Subcutaneous abdominal adipose tissue (tissue), 5 donors: ENCODE measurements around the gene FER.
"Not testable (repeated sequence)": the region's sequence is repeated elsewhere in the genome, so short reads cannot be mapped to it uniquely, and the experiment has no call there.

Experiments
- H3K27ac ChIP-seq: one replicate; pipeline ENCODE4 v1.7.0; 2013; ENCODE audit warnings: low read depth, mild to moderate bottlenecking, inconsistent platforms, low read length, moderate library complexity
- H3K27me3 ChIP-seq, 5 donors: one replicate each; pipeline ENCODE4 v1.7.0; 2013; ENCODE audit warnings: low read length in 5 of 5, inconsistent platforms in 1 of 5; ENCODE audit not compliant: control insufficient read depth in 5 of 5, insufficient read depth in 4 of 5
- H3K36me3 ChIP-seq, 5 donors: one replicate each; pipeline ENCODE4 v1.7.0; 2013; ENCODE audit warnings: low read length in 5 of 5; ENCODE audit not compliant: control insufficient read depth in 5 of 5, insufficient read depth in 5 of 5
- H3K4me1 ChIP-seq, 5 donors: one replicate each; pipeline ENCODE4 v1.7.0; 2013; ENCODE audit warnings: low read length in 5 of 5, mild to moderate bottlenecking in 3 of 5, moderate library complexity in 1 of 5; ENCODE audit not compliant: control insufficient read depth in 5 of 5, insufficient read depth in 5 of 5
- H3K4me3 ChIP-seq, 5 donors: one replicate each; pipeline ENCODE4 v1.7.0; 2013; ENCODE audit warnings: low read length in 5 of 5, low read depth in 1 of 5
- H3K9ac ChIP-seq, 5 donors: one replicate each; pipeline ENCODE4 v1.7.0; 2013; ENCODE audit warnings: low read length in 5 of 5, mild to moderate bottlenecking in 4 of 5, moderate library complexity in 3 of 5
- H3K9me3 ChIP-seq, 5 donors: one replicate each; pipeline ENCODE4 v1.7.0; 2013; ENCODE audit warnings: low read length in 5 of 5; ENCODE audit not compliant: control insufficient read depth in 5 of 5
- donor health status: healthy.
- donor health status: healthy.
- donor health status: healthy.
- donor health status: healthy.
- donor health status: healthy.

The FER gene

GRCh38 chr5:108747774-108748400 lies at the start of gene FER:
FER (plus strand) TSS chr5:108747897; CDS start chr5:108798183, 50,286 bp downstream.
- Histone ChIP-seq H3K27me3 (no peaks in the 10 kb centered on the region), H3K4me3 (peak within 1 kb of the TSS; percentile 84 to 97 (median 90)), H3K36me3 (no peaks in the 10 kb centered on the region), H3K27ac (peak within 1 kb of the TSS; percentile 100), H3K9me3 (no peaks in the 10 kb centered on the region), H3K4me1 (peaks cover 5 to 27% (median 21%) of the 10 kb centered on the region in 5 donors), H3K9ac (peak within 1 kb of the TSS; percentile 97 to 100 (median 100))

- not testable (repeated sequence) for H3K27ac ChIP-seq, H3K27me3 ChIP-seq, H3K9me3 ChIP-seq, H3K9ac ChIP-seq, H3K4me3 ChIP-seq, H3K36me3 ChIP-seq, H3K4me1 ChIP-seq
Measured at GRCh38 chr5:108700388-108700787, 47.3 kb upstream of the FER start.

GRCh38 chr5:108700930-108701329 lies 46.8 kb upstream of the FER start:
- Histone ChIP-seq H3K27ac (no peak overlapping the region), H3K4me3 (no peak overlapping the region), H3K36me3 (no peaks in the 10 kb centered on the region)

GRCh38 chr5:108702546-108702945 lies 45.2 kb upstream of the FER start:
- H3K4me1 ChIP-seq, result peaks cover 0 to 6% (median 0%) of the 10 kb centered on the region in 5 donors
- no peaks in the 10 kb centered on the region for H3K36me3 ChIP-seq
- H3K9me3 ChIP-seq, result no peaks in the 10 kb centered on the region
- H3K27ac ChIP-seq, result no peak overlapping the region
- H3K9ac ChIP-seq, result no peak overlapping the region
- no peaks in the 10 kb centered on the region for H3K27me3 ChIP-seq
- H3K4me3 ChIP-seq, result no peak overlapping the region

More at GRCh38 chr5:108700930-108701329, 46.8 kb upstream of the FER start:
- H3K9ac ChIP-seq, result no peak overlapping the region
- no peaks in the 10 kb centered on the region for H3K27me3 ChIP-seq
- H3K9me3 ChIP-seq, result no peaks in the 10 kb centered on the region
- peaks cover 0 to 6% (median 0%) of the 10 kb centered on the region in 5 donors for H3K4me1 ChIP-seq

GRCh38 chr5:108703313-108703712 lies 44.4 kb upstream of the FER start:
- Histone ChIP-seq H3K27me3 (no peaks in the 10 kb centered on the region), H3K9ac (no peak overlapping the region), H3K4me1 (peaks cover 0 to 6% (median 0%) of the 10 kb centered on the region in 5 donors), H3K27ac (no peak overlapping the region), H3K36me3 (no peaks in the 10 kb centered on the region), H3K9me3 (no peaks in the 10 kb centered on the region), H3K4me3 (no peak overlapping the region)

GRCh38 chr5:108707141-108707540 lies 40.6 kb upstream of the FER start:
- Histone ChIP-seq H3K9me3 (no peaks in the 10 kb centered on the region), H3K4me3 (no peak overlapping the region), H3K36me3 (no peaks in the 10 kb centered on the region), H3K27me3 (no peaks in the 10 kb centered on the region), H3K27ac (no peak overlapping the region), H3K9ac (no peak overlapping the region), H3K4me1 (peaks cover 0 to 3% (median 0%) of the 10 kb centered on the region in 5 donors)

- H3K36me3 ChIP-seq, result no peaks in the 10 kb centered on the region
- no peaks in the 10 kb centered on the region for H3K9me3 ChIP-seq
- no peak overlapping the region for H3K4me3 ChIP-seq
- no peaks in the 10 kb centered on the region for H3K27me3 ChIP-seq
- no peak overlapping the region for H3K27ac ChIP-seq
- no peak overlapping the region for H3K9ac ChIP-seq
- H3K4me1 ChIP-seq, result peaks cover 0 to 5% (median 0%) of the 10 kb centered on the region in 5 donors
Measured at GRCh38 chr5:108711898-108712297, 35.8 kb upstream of the FER start.

GRCh38 chr5:108715408-108715807 lies 32.3 kb upstream of the FER start:
- Histone ChIP-seq H3K36me3 (no peaks in the 10 kb centered on the region), H3K27me3 (no peaks in the 10 kb centered on the region), H3K4me3 (no peak overlapping the region), H3K4me1 (peaks cover 0 to 5% (median 0%) of the 10 kb centered on the region in 5 donors), H3K9me3 (no peaks in the 10 kb centered on the region), H3K9ac (no peak overlapping the region), H3K27ac (no peak overlapping the region)

GRCh38 chr5:108720391-108720790 lies 27.3 kb upstream of the FER start:
- H3K9me3 ChIP-seq, result no peaks in the 10 kb centered on the region
- H3K4me3 ChIP-seq, result no peak overlapping the region
- H3K4me1 ChIP-seq, result no peaks in the 10 kb centered on the region
- H3K27ac ChIP-seq, result no peak overlapping the region
- H3K36me3 ChIP-seq, result no peaks in the 10 kb centered on the region
- H3K27me3 ChIP-seq, result no peaks in the 10 kb centered on the region
- no peak overlapping the region for H3K9ac ChIP-seq

GRCh38 chr5:108726446-108727235 lies 21.1 kb upstream of the FER start:
- Histone ChIP-seq H3K4me3 (peak overlapping the region; percentile 84 to 98 (median 93)), H3K27me3 (no peaks in the 10 kb centered on the region), H3K9ac (peak overlapping the region in 3 of 5 donors; percentile 38 to 99 (median 94)), H3K27ac (peak overlapping the region; percentile 99), H3K36me3 (no peaks in the 10 kb centered on the region), H3K4me1 (peaks cover 0 to 26% (median 20%) of the 10 kb centered on the region in 5 donors), H3K9me3 (no peaks in the 10 kb centered on the region)
